Medulla oblongata (tissue), 1 donor: Measurements from ENCODE around the gene MAML2.
"Not testable (repeated sequence)": the region's sequence is repeated elsewhere in the genome, so short reads cannot be mapped to it uniquely, and the experiment has no call there.

Experiments used
- DNase-seq: peaks from one replicate; pipeline ENCODE4 v3.0.0-alpha.2; 2015; ENCODE audit errors: extremely low spot score

MAML2 gene

GRCh38 chr11:96271352-96271751, 71.6 kb downstream of the MAML2 start:
- not testable (repeated sequence) for DNase-seq

GRCh38 chr11:96268527-96268926, 74.5 kb downstream of the MAML2 start:
- DNase-seq: not testable (repeated sequence)

GRCh38 chr11:96267496-96268032, 75.4 kb downstream of the MAML2 start:
- no peak for DNase-seq

- no peak for DNase-seq
Observed at GRCh38 chr11:96267001-96267495, 75.9 kb downstream of the MAML2 start.

- DNase-seq: no peak
Observed at GRCh38 chr11:96265972-96266371, 77.0 kb downstream of the MAML2 start.

GRCh38 chr11:96265220-96265737, 77.7 kb downstream of the MAML2 start:
- no peak for DNase-seq

- DNase-seq: no peak
Observed at GRCh38 chr11:96264364-96264763, 78.6 kb downstream of the MAML2 start.

- DNase-seq: no peak
Observed at GRCh38 chr11:96263238-96263763, 79.7 kb downstream of the MAML2 start.

- DNase-seq: no peak
Observed at GRCh38 chr11:96260532-96260931, 82.5 kb downstream of the MAML2 start.

GRCh38 chr11:96260067-96260511, 82.9 kb downstream of the MAML2 start:
- no peak for DNase-seq

GRCh38 chr11:96259134-96259830, 83.7 kb downstream of the MAML2 start:
- DNase-seq: no peak

- no peak for DNase-seq
Observed at GRCh38 chr11:96257972-96258934, 84.7 kb downstream of the MAML2 start.

GRCh38 chr11:96257036-96257435, 86.0 kb downstream of the MAML2 start:
- DNase-seq: no peak

- DNase-seq: no peak
Observed at GRCh38 chr11:96256215-96257011, 86.6 kb downstream of the MAML2 start.

GRCh38 chr11:96254854-96255253, 88.1 kb downstream of the MAML2 start:
- DNase-seq: no peak

- DNase-seq: peak; percentile 73
Observed at GRCh38 chr11:96254087-96254486, 88.9 kb downstream of the MAML2 start.

- DNase-seq: peak; percentile 46
Observed at GRCh38 chr11:96246718-96247552, 96.1 kb downstream of the MAML2 start.

GRCh38 chr11:96242971-96243647, 99.9 kb downstream of the MAML2 start:
- peak; percentile 90 for DNase-seq

GRCh38 chr11:96242191-96242847, 100.7 kb downstream of the MAML2 start:
- DNase-seq: no peak
